Upper lobe of left lung (tissue), 6 donors: ENCODE measurements around the gene CCDC12. TPM values are rescaled to one million over a fixed set of nuclear protein-coding genes. Genes with fewer than 3 reads are reported as not detected.

Source experiments
- ATAC-seq, 2 donors: fragments of 200-7000 bp; cut with Tn5 transposase; one replicate each; pipeline ENCODE4 v1.9.1; 2022; ENCODE audit warnings: mild to moderate bottlenecking in 2 of 2, moderate library complexity in 2 of 2; ENCODE audit not compliant: low FRiP score in 2 of 2
- DNase-seq, 2 donors: peaks; one replicate each; pipeline ENCODE4 v3.0.0-alpha.2; 2019 to 2020
- H3K27ac ChIP-seq, 4 donors: fragments of 200-600 bp; sonication (generic); one replicate each; pipeline ENCODE4 v1.5.1; 2016 to 2019
- H3K27me3 ChIP-seq, 4 donors: fragments of 200-600 bp; sonication (generic); one replicate each; pipeline ENCODE4 v1.5.1; 2017 to 2019
- H3K36me3 ChIP-seq, 4 donors: fragments of 200-600 bp; sonication (generic); one replicate each; pipeline ENCODE4 v1.5.1; 2016 to 2019
- H3K4me1 ChIP-seq, 4 donors: fragments of 200-600 bp; sonication (generic); one replicate each; pipeline ENCODE4 v1.5.1; 2018 to 2019
- H3K4me3 ChIP-seq, 4 donors: fragments of 200-600 bp; sonication (generic); one replicate each; pipeline ENCODE4 v1.5.1; 2017 to 2019; ENCODE audit warnings: mild to moderate bottlenecking in 2 of 4, moderate library complexity in 1 of 4
- H3K9me3 ChIP-seq, 4 donors: fragments of 200-600 bp; sonication (generic); one replicate each; pipeline ENCODE4 v1.5.1; 2018 to 2019
- EP300 ChIP-seq, 4 donors: sonication (generic); formaldehyde crosslinking; IDR thresholded peaks; one replicate each; pipeline ENCODE4 v1.5.1; 2017; ENCODE audit warnings: antibody characterized with exemption in 4 of 4, control low read depth in 2 of 4
- POLR2A ChIP-seq, 4 donors: fragments of 450-650 bp; IDR thresholded peaks; one replicate each; pipeline ENCODE4 v1.5.1; 2016 to 2017; ENCODE audit warnings: antibody characterized with exemption in 4 of 4, mild to moderate bottlenecking in 2 of 4
- POLR2AphosphoS5 ChIP-seq, 2 donors: sonication (generic); formaldehyde crosslinking; IDR thresholded peaks; one replicate each; pipeline ENCODE4 v1.5.1; 2017; ENCODE audit warnings: antibody characterized with exemption in 2 of 2
- WGBS, 2 donors: methylation state at CpG; one replicate each; pipeline ENCODE4 v1.1.5; 2017 to 2018; 5-methylcytosine and 5-hydroxymethylcytosine counted together
- total RNA-seq, 6 donors: library from RNA; depleted of rRNA in 4 of 6; stranded (reverse); fragments of >200 nt in 4 of 6; gene quantifications; one replicate each; pipeline versions ENCODE4 v1.1.0 to v1.2.1, GENCODE V29; 2016 to 2021
- TF ChIP-seq, protein P1 (sequence below), 6 experiments: fragments of 450-650 bp in 4 of 6; fragments of 200-600 bp in 2 of 6; sonication (generic) in 2 of 6; IDR thresholded peaks; one replicate each; pipeline ENCODE4 v1.5.1; 2016 to 2019; ENCODE audit warnings: antibody characterized with exemption in 6 of 6
- donor health status: DM: no; HTN: no; CAD: no; lungs with moderate emphysema.
- donor health status: DM: no; HTN: yes; CAD: no; lungs with severe emphysema.

Gene CCDC12
- total RNA-seq, 6 donors from 2014 or later, result 42.3 to 93.2 (median 69.8) TPM

DNA sequence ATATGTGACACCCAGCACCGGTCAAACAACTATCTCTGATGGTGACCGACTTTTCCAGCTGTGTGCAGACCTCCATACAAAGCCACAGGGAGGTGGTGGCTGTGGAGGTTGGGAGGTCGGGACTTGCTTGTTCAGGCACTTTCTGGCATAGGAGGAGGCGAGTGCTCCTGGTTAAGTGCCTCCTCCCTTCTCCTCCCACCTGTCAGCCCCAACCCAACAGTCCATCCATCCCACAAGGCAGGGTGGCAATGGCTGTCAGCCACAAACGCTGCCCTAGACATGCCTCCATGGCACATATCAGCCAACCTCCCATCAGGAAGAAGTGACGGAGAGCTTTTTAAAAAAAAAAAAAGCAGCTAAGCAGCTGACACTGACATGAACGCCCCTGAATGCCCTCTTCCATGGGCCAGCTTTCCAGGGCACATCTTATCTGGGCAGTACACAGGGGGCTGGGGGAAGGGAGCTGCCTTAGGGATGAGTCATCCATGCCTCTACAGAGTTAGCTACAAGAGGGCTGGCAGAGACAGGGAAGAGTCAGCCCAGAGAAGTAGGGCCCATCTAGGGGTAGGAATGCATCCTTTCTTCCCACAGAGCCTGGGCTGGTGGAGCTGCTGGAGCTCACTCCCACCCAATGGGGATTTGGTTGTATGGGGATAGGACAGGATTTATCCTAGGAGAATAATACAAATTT, 41.2 kb downstream of the CCDC12 start:
- DNase-seq, result peak in 1 of 2 donors; percentile 93
- Histone ChIP-seq H3K4me1 (peaks cover 77 to 97% (median 82%) of the 10 kb centered on the region in 4 donors), H3K4me3 (no peak overlapping the region), H3K27me3 (no peaks in the 10 kb centered on the region), H3K9me3 (no peaks in the 10 kb centered on the region), H3K27ac (peak overlapping the region; percentile 83 to 90 (median 84)), H3K36me3 (peaks cover 0 to 32% (median 19%) of the 10 kb centered on the region in 4 donors)
- peak in 1 of 4 donors; percentile 21 for TF ChIP-seq POLR2A (IDR thresholded peaks at IDR 0.05)
- TF ChIP-seq EP300 (IDR thresholded peaks at IDR 0.05), result peak in 2 of 4 donors; percentile 31 to 83
- TF ChIP-seq POLR2AphosphoS5 (IDR thresholded peaks at IDR 0.05), result peak; percentile 47 to 65
- TF ChIP-seq, protein P1, sequence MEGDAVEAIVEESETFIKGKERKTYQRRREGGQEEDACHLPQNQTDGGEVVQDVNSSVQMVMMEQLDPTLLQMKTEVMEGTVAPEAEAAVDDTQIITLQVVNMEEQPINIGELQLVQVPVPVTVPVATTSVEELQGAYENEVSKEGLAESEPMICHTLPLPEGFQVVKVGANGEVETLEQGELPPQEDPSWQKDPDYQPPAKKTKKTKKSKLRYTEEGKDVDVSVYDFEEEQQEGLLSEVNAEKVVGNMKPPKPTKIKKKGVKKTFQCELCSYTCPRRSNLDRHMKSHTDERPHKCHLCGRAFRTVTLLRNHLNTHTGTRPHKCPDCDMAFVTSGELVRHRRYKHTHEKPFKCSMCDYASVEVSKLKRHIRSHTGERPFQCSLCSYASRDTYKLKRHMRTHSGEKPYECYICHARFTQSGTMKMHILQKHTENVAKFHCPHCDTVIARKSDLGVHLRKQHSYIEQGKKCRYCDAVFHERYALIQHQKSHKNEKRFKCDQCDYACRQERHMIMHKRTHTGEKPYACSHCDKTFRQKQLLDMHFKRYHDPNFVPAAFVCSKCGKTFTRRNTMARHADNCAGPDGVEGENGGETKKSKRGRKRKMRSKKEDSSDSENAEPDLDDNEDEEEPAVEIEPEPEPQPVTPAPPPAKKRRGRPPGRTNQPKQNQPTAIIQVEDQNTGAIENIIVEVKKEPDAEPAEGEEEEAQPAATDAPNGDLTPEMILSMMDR (IDR thresholded peaks at IDR 0.05), result peak in 5 of 6 experiments; percentile 20 to 77 (median 43)
- WGBS, 2 donors, result 37 to 53% methylated on average over 6 to 7 of the region's 7 CpGs
- ATAC-seq, result peak; percentile 79 to 84

DNA sequence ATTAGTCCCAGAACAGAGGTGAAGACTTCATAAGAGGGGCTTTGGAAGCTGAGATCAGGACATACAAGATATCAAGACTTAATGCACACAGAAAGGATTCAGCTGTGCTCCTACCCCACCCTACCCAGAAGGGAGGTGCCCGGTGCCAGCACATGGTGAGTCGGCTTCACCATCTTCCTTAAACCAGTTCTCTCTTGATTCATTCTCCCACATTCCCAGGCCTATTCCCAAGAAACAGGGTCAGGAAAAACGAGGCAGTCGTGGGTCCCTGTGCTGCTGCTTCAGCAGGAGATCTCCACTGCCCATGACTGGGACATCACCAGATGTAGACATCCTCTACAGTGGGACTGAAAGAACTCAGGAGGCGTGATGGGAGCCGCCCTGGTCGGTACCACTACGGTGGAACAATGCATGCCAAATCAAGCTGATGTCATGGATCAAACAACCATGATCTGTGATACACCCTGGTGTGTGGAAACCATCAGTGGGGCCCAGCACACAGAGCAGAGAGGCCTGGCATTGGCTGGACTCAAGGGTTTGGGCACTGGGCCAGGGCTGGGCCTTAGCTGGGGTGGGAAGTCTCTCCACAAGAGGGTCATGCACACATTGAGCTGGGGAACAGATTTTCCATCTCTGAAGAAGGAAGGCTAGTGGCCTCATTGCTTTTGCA, 41.9 kb downstream of the CCDC12 start:
- Histone ChIP-seq H3K27me3 (no peaks in the 10 kb centered on the region), H3K9me3 (no peaks in the 10 kb centered on the region), H3K4me1 (peaks cover 82 to 97% (median 85%) of the 10 kb centered on the region in 4 donors), H3K27ac (peak overlapping the region; percentile 83 to 90 (median 84)), H3K36me3 (peaks cover 0 to 26% (median 16%) of the 10 kb centered on the region in 4 donors), H3K4me3 (no peak overlapping the region)
- WGBS, 2 donors, result 76 to 85% methylated on average over 6 to 8 of the region's 8 CpGs
- ATAC-seq (no peak), DNase-seq (no peak)
- no peak for TF ChIP-seq EP300 (IDR thresholded peaks at IDR 0.05)
- TF ChIP-seq, protein P1 (IDR thresholded peaks at IDR 0.05), result no peak
- TF ChIP-seq POLR2A (IDR thresholded peaks at IDR 0.05), result no peak
- no peak for TF ChIP-seq POLR2AphosphoS5 (IDR thresholded peaks at IDR 0.05)

DNA sequence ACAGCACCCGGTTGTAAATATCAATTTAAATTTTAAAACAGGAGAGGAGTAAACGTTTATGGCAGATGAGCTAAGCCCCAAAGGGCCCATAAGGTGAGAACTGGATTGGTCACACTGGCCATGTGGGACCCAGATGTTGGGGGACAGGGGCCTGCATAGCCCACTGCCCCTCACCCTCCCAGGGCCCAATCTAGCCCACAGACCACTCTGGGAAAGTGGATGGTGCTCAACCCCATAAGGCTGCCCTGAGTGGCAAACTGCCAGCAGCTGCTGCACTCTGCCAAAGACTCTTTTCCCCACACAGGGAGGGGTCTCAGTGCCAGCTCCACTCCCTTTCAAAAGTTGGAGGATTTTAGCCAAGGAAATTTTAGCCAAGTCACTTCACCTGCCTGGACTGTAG, 42.5 kb downstream of the CCDC12 start:
- Histone ChIP-seq H3K27ac (peak overlapping the region; percentile 83 to 90 (median 84)), H3K36me3 (peaks cover 0 to 22% (median 13%) of the 10 kb centered on the region in 4 donors), H3K4me3 (no peak overlapping the region), H3K4me1 (peaks cover 84 to 97% (median 85%) of the 10 kb centered on the region in 4 donors), H3K9me3 (no peaks in the 10 kb centered on the region), H3K27me3 (no peaks in the 10 kb centered on the region)
- TF ChIP-seq, protein P1 (IDR thresholded peaks at IDR 0.05), result no peak
- TF ChIP-seq POLR2AphosphoS5 (IDR thresholded peaks at IDR 0.05), result no peak
- TF ChIP-seq EP300 (IDR thresholded peaks at IDR 0.05), result no peak
- TF ChIP-seq POLR2A (IDR thresholded peaks at IDR 0.05), result no peak
- DNase-seq (no peak), ATAC-seq (no peak)
- 56 to 70% methylated on average over 2 of the region's 2 CpGs for WGBS, 2 donors

DNA sequence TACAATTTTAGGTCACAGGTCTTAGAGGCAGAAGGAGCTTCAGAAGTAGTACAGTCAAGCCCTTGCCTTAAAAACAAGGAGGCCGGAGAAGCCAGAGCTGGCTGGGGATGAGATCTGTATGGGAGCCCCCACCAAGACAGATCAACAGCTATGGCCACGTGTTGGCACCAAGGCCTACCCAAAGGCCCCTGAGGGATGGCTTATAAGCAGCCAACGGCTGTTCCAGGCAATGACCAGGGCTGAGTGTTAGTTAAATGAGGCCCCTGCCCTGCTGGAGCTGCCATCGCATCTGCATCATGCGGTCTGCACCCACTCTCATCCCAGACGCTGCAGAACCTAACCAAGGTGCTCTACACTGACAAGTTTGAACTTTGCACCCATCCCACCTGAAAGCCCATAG, 43.3 kb downstream of the CCDC12 start:
- ATAC-seq (no peak), DNase-seq (no peak)
- H3K9me3 ChIP-seq, result no peaks in the 10 kb centered on the region
- peaks cover 83 to 95% (median 85%) of the 10 kb centered on the region in 4 donors for H3K4me1 ChIP-seq
- WGBS, 2 donors, result 52 to 68% methylated on average over 5 to 6 of the region's 6 CpGs
- no peaks in the 10 kb centered on the region for H3K27me3 ChIP-seq
- H3K4me3 ChIP-seq, result no peak overlapping the region
- peaks cover 0 to 18% (median 12%) of the 10 kb centered on the region in 4 donors for H3K36me3 ChIP-seq
- no peak for TF ChIP-seq POLR2AphosphoS5 (IDR thresholded peaks at IDR 0.05)
- TF ChIP-seq, protein P1 (IDR thresholded peaks at IDR 0.05), result no peak
- TF ChIP-seq POLR2A (IDR thresholded peaks at IDR 0.05), result no peak
- no peak for TF ChIP-seq EP300 (IDR thresholded peaks at IDR 0.05)
- H3K27ac ChIP-seq, result peak overlapping the region; percentile 83 to 90 (median 84)
